Mucosa of stomach (tissue), 1 donor: Measurements from ENCODE around the gene TEX13B.
"Not testable (repeated sequence)": the region's sequence is repeated elsewhere in the genome, so short reads cannot be mapped to it uniquely, and the experiment has no call there.

Experiments used
- H3K27me3 ChIP-seq: one replicate; pipeline ENCODE4 v1.7.0; 2013; ENCODE audit warnings: mild to moderate bottlenecking, low read length; ENCODE audit not compliant: control insufficient read depth, insufficient read depth
- H3K36me3 ChIP-seq: one replicate; pipeline ENCODE4 v1.7.0; 2013; ENCODE audit warnings: low read length; ENCODE audit not compliant: control insufficient read depth, insufficient read depth
- H3K4me1 ChIP-seq: one replicate; pipeline ENCODE4 v1.7.0; 2013; ENCODE audit warnings: mild to moderate bottlenecking, low read length; ENCODE audit not compliant: control insufficient read depth, insufficient read depth
- H3K4me3 ChIP-seq: one replicate; pipeline ENCODE4 v1.7.0; 2013; ENCODE audit warnings: low read length
- H3K9ac ChIP-seq: one replicate; pipeline ENCODE4 v1.7.0; 2013; ENCODE audit warnings: mild to moderate bottlenecking, low read length, moderate library complexity
- H3K9me3 ChIP-seq: one replicate; pipeline ENCODE4 v1.7.0; 2013; ENCODE audit warnings: mild to moderate bottlenecking, low read length, moderate library complexity; ENCODE audit not compliant: control insufficient read depth
- donor health status: Pancreatic carcinoma.

The TEX13B gene

DNA sequence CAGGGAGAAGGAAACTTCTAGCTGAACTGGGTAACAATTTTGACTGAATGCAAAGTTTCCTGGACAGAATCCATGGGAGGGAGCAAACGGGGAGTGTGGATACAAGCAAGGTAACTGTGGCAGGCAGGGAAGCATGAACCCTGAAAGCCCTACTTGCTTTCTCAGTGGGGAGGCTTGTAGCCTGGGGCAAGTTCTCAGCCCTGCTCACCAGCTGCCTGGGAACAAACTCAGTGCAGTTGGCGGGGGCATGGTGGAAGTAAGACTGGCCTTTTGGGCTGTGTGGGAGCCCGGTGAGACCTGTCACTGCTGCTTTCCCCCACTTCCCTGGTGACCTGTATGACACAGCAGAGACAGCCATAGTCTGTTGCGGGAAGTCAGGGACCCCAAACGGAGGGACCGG is 14.0 kb upstream of the TEX13B start:
- H3K27me3 ChIP-seq: no peaks in the 10 kb centered on the region

DNA sequence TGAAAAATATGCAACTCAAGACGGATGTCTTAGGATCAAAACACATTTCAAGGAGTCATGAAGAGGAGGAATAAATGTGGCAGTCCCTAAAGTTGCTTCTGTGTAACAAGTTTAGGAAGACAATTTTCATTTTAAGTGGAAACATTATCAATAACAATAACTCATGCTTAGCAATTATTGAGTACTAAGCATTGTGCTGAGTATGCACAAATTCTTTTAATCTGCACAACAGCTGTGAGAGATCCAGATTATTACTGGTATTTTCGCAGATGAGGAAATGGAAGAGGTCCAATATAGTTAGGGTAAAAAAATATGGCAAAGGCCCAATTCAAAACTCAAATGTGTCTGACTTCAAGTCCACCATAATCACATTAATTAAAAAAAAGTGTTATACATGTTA is 2.9 kb upstream of the TEX13B start:
- Histone ChIP-seq H3K9me3 (no peaks in the 10 kb centered on the region), H3K36me3 (no peaks in the 10 kb centered on the region), H3K9ac (no peak overlapping the region), H3K4me3 (no peak overlapping the region), H3K27me3 (no peaks in the 10 kb centered on the region), H3K4me1 (no peaks in the 10 kb centered on the region)

More for the DNA sequence above, 14.0 kb upstream of the TEX13B start:
- no peak overlapping the region for H3K9ac ChIP-seq
- no peaks in the 10 kb centered on the region for H3K4me1 ChIP-seq
- no peak overlapping the region for H3K4me3 ChIP-seq
- no peaks in the 10 kb centered on the region for H3K9me3 ChIP-seq
- no peaks in the 10 kb centered on the region for H3K36me3 ChIP-seq

- H3K4me1 ChIP-seq: no peaks in the 10 kb centered on the region
- H3K9ac ChIP-seq: no peak overlapping the region
- no peak overlapping the region for H3K4me3 ChIP-seq
- H3K36me3 ChIP-seq: no peaks in the 10 kb centered on the region
- no peaks in the 10 kb centered on the region for H3K9me3 ChIP-seq
- no peaks in the 10 kb centered on the region for H3K27me3 ChIP-seq
These were observed 2.6 kb downstream of the TEX13B start for GRCh38 chrX:107979534-107979933.

DNA sequence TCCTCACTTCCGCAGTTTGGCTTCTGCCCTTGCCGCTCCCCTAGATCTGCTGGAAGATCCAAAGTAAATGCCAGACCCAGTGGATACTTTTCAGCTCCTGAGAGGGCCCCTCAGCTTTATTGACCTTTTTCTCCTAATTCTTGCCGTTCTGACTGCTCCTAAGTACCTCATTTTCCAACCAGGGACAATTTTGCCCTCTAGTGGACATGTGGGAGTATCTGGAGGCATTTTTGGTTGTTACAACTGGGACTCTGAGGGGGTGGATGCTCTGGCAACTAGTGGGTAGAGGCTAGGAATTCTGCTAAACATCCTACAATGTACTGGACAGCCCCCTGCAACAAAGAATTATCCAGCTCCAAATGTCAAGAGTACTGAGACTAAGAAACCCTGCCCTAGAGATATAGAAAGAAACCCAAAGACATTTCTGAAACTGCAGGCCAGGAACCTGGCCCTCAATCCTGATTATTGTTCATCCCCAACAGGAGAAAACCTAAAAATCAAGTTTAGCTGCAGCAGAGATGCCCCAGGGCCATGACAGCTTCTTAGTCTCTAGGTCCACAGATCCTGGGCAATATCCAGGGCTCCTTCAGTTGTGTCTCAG is 3.4 kb downstream of the TEX13B start:
- H3K9ac ChIP-seq: no peak overlapping the region
- H3K27me3 ChIP-seq: no peaks in the 10 kb centered on the region
- no peaks in the 10 kb centered on the region for H3K36me3 ChIP-seq
- no peaks in the 10 kb centered on the region for H3K4me1 ChIP-seq
- H3K4me3 ChIP-seq: no peak overlapping the region
- no peaks in the 10 kb centered on the region for H3K9me3 ChIP-seq

- Histone ChIP-seq H3K27me3 (no peaks in the 10 kb centered on the region), H3K4me3 (no peak overlapping the region), H3K9ac (no peak overlapping the region), H3K4me1 (no peaks in the 10 kb centered on the region), H3K9me3 (no peaks in the 10 kb centered on the region), H3K36me3 (no peaks in the 10 kb centered on the region)
These were observed 4.1 kb downstream of the TEX13B start for GRCh38 chrX:107978071-107978470.

DNA sequence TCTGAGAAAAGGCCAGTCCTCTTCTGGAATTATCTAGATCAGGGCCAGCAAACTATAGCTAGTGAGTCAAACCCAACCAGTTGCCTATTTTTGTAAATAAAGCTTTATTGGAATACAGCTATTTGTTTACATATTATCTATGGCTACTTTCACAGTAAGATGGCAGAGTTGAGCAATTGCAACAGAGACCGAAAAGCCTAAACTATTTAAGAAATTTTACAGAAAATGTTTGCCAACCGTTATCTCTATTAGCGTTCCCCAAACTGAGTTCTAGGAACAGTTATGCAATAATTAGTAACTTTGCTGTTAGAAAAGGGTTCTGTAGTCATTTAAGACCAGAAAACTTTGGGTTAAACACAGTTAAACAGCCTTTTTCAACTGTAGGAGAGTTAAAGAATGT is 10.5 kb downstream of the TEX13B start:
- Histone ChIP-seq H3K4me3 (no peak overlapping the region), H3K36me3 (no peaks in the 10 kb centered on the region), H3K9me3 (no peaks in the 10 kb centered on the region), H3K4me1 (no peaks in the 10 kb centered on the region), H3K9ac (no peak overlapping the region), H3K27me3 (no peaks in the 10 kb centered on the region)

DNA sequence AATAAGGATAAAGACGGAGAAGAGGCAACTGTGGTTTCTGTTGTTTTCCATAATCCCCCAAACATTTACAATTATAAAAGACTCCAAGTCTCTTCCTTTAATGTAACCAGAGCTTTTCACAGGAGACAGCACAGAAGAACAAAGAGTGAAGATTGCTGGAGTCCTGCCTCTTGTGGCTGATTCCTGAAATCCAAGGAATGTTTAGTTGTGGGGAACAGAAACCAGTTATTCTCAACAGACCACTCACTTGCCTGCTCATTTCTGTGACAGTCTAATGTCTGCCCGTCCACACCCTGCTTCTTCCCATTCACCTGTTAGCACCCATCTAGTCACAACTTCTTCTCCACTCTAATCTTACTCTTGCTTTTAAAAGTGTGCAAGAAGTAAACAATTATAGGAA is 12.1 kb downstream of the TEX13B start:
- Histone ChIP-seq H3K36me3 (no peaks in the 10 kb centered on the region), H3K9me3 (no peaks in the 10 kb centered on the region), H3K27me3 (no peaks in the 10 kb centered on the region), H3K4me3 (no peak overlapping the region), H3K4me1 (no peaks in the 10 kb centered on the region), H3K9ac (no peak overlapping the region)

- H3K4me1 ChIP-seq: no peaks in the 10 kb centered on the region
- H3K9me3 ChIP-seq: no peaks in the 10 kb centered on the region
- H3K36me3 ChIP-seq: no peaks in the 10 kb centered on the region
- H3K27me3 ChIP-seq: no peaks in the 10 kb centered on the region
- H3K4me3 ChIP-seq: no peak overlapping the region
- no peak overlapping the region for H3K9ac ChIP-seq
These were observed 13.5 kb downstream of the TEX13B start for GRCh38 chrX:107968623-107969022.

GRCh38 chrX:107955337-107955736 is 26.8 kb downstream of the TEX13B start:
- not testable (repeated sequence) for H3K9ac ChIP-seq, H3K9me3 ChIP-seq, H3K36me3 ChIP-seq, H3K4me3 ChIP-seq, H3K4me1 ChIP-seq, H3K27me3 ChIP-seq

DNA sequence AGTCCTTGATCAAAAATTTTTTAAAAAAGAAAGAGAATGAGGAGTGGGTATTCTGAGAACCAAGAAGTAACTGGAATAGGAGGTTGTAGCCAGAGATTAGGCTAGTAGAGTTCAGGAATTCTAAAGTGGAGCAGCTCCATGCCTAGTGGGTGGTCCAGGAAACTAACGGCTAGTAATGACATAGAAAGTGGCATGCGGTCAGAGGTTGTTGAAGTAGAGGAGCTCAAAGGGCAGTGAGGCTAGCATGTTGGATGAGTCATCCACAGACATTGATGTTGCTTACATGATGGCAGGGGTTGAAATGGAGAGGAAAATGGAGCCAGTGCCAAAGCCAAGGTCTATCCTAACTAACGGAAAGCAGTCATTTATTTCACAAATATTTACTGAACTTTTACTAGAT is 42.1 kb downstream of the TEX13B start:
- H3K4me1 ChIP-seq: no peaks in the 10 kb centered on the region
- no peak overlapping the region for H3K9ac ChIP-seq
- H3K27me3 ChIP-seq: peaks cover 4% of the 10 kb centered on the region
- no peaks in the 10 kb centered on the region for H3K36me3 ChIP-seq
- H3K9me3 ChIP-seq: no peaks in the 10 kb centered on the region
- no peak overlapping the region for H3K4me3 ChIP-seq

DNA sequence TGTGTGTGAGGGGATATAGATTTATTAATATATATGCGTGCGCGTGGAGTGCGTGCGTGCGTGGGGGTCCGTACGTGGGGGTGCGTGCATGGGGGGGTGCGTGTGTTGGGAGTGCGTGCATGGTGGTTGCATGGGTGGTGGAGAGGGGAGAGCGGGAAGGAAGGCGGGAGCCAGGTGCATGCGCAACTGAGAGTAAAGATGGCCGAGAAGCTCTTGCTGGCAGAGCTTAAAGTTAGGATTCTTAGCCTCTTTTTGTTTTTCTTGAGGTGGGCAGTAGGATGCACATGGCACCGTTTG is 45.8 kb downstream of the TEX13B start:
- H3K9ac ChIP-seq: no peak overlapping the region
- H3K36me3 ChIP-seq: no peaks in the 10 kb centered on the region
- no peaks in the 10 kb centered on the region for H3K9me3 ChIP-seq
- H3K27me3 ChIP-seq: peaks cover 4% of the 10 kb centered on the region
- H3K4me1 ChIP-seq: no peaks in the 10 kb centered on the region
- no peak overlapping the region for H3K4me3 ChIP-seq

- Histone ChIP-seq H3K27me3 (peaks cover 4% of the 10 kb centered on the region), H3K9ac (no peak overlapping the region), H3K9me3 (no peaks in the 10 kb centered on the region), H3K4me1 (no peaks in the 10 kb centered on the region), H3K36me3 (no peaks in the 10 kb centered on the region), H3K4me3 (no peak overlapping the region)
These were observed 46.3 kb downstream of the TEX13B start for GRCh38 chrX:107935664-107936433.

DNA sequence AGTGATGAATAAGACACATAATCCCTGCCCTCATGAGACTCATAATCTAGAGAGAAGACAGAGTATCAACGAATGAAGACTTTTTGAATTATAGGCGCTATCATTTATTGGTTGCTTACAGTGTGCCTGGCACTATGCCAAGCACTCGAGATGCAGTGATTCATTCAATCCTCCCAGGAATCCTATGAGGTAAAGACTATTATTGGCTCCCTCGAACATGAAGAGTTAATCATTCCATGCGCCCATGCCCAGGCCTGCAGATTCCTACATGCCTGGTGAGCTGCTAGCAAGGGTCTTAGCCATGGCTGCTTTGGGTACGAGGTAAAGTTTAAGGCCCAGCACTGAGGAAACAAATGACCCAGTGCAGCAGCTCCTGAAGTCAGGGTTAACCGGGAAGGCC is 47.0 kb downstream of the TEX13B start:
- peaks cover 4% of the 10 kb centered on the region for H3K27me3 ChIP-seq

More for the DNA sequence above, 47.0 kb downstream of the TEX13B start:
- Histone ChIP-seq H3K36me3 (no peaks in the 10 kb centered on the region), H3K4me3 (no peak overlapping the region), H3K4me1 (no peaks in the 10 kb centered on the region), H3K9me3 (no peaks in the 10 kb centered on the region), H3K9ac (no peak overlapping the region)
